Loucy (cell line): ENCODE measurements around the gene SAP30.

Experiments used
- H2AFZ ChIP-seq: fragments of 200-600 bp; sonication (generic); 2 replicates; pipeline ENCODE4 v1.6.0; 2016; ENCODE audit warnings: antibody characterized with exemption, mild to moderate bottlenecking, low read length, moderate library complexity
- H3F3A ChIP-seq: fragments of 200-600 bp; 2 replicates; pipeline ENCODE4 v1.6.0; 2016; ENCODE audit warnings: antibody characterized with exemption, low read depth, mild to moderate bottlenecking
- H3K27me3 ChIP-seq: fragments of 200-600 bp; sonication (generic); 2 replicates; pipeline ENCODE4 v1.6.1; 2014; ENCODE audit warnings: low read length, mild to moderate bottlenecking; ENCODE audit not compliant: insufficient read depth, poor library complexity, severe bottlenecking
- H3K36me3 ChIP-seq: fragments of 200-600 bp; sonication (generic); 2 replicates; pipeline ENCODE4 v1.6.1; 2016; ENCODE audit warnings: low read length; ENCODE audit not compliant: insufficient read depth
- H3K4me1 ChIP-seq: fragments of 200-600 bp; sonication (generic); 2 replicates; pipeline ENCODE4 v1.5.1; 2014; ENCODE audit warnings: low read length, mild to moderate bottlenecking; ENCODE audit not compliant: insufficient read depth, poor library complexity, severe bottlenecking
- H3K4me2 ChIP-seq: fragments of 200-600 bp; sonication (generic); 2 replicates; pipeline ENCODE4 v1.6.0; 2014; ENCODE audit warnings: antibody characterized with exemption, low read length, low read depth, mild to moderate bottlenecking; ENCODE audit not compliant: poor library complexity, severe bottlenecking
- H3K4me3 ChIP-seq: fragments of 200-600 bp; sonication (generic); 2 replicates; pipeline ENCODE4 v1.5.1; 2014; ENCODE audit warnings: low read length, mild to moderate bottlenecking, mixed read lengths; ENCODE audit not compliant: poor library complexity, severe bottlenecking
- H3K79me2 ChIP-seq: fragments of 200-600 bp; sonication (generic); 2 replicates; pipeline ENCODE4 v1.6.1; 2014; ENCODE audit warnings: low read length; ENCODE audit not compliant: insufficient read depth
- H3K9ac ChIP-seq: fragments of 200-600 bp; sonication (generic); 2 replicates; pipeline ENCODE4 v1.6.0; 2014; ENCODE audit warnings: mild to moderate bottlenecking, low read depth, low read length, moderate library complexity; ENCODE audit not compliant: poor library complexity, severe bottlenecking
- H3K9me2 ChIP-seq: fragments of 200-600 bp; sonication (generic); replicated peaks from 2 replicates; pipeline ENCODE4 v1.6.1; 2016; ENCODE audit warnings: low read depth, low read length, mixed read lengths
- H3K9me3 ChIP-seq: fragments of 200-600 bp; sonication (generic); 2 replicates; pipeline ENCODE4 v1.6.1; 2014; ENCODE audit warnings: mild to moderate bottlenecking, antibody characterized with exemption, low read length, low read depth; ENCODE audit not compliant: insufficient read depth
- H4K20me1 ChIP-seq: fragments of 200-600 bp; sonication (generic); 2 replicates; pipeline ENCODE4 v1.6.0; 2014; ENCODE audit warnings: antibody characterized with exemption, low read length, mild to moderate bottlenecking; ENCODE audit not compliant: insufficient read depth, poor library complexity, severe bottlenecking
- EZH2phosphoT487 ChIP-seq: fragments of 200-600 bp; IDR thresholded peaks from 2 replicates; pipeline ENCODE4 v1.6.1; 2018; ENCODE audit warnings: antibody characterized with exemption, mild to moderate bottlenecking, moderate library complexity, borderline replicate concordance
- TF ChIP-seq, protein P1 (sequence below): fragments of 200-600 bp; sonication (generic); conservative IDR thresholded peaks from 2 replicates; pipeline ENCODE4 v1.5.1; 2014; ENCODE audit warnings: mild to moderate bottlenecking, antibody characterized with exemption, low read length

SAP30 gene

GRCh38 chr4:173337463-173337862 is 33.3 kb upstream of the SAP30 start:
- Histone ChIP-seq H3K4me2 (peak overlapping the region; percentile 97), H3K79me2 (peaks cover 58% of the 10 kb centered on the region), H3F3A (no peaks in the 10 kb centered on the region), H3K9me3 (no peaks in the 10 kb centered on the region), H3K4me3 (peak overlapping the region; percentile 59), H3K27me3 (peaks cover 12% of the 10 kb centered on the region), H3K4me1 (peaks cover 48% of the 10 kb centered on the region), H3K9me2 (no peaks in the 10 kb centered on the region), H4K20me1 (peaks cover 15% of the 10 kb centered on the region), H3K9ac (peak overlapping the region; percentile 100), H3K36me3 (peaks cover 10% of the 10 kb centered on the region), H2AFZ (no peak overlapping the region)
- TF ChIP-seq EZH2phosphoT487: no peak
- TF ChIP-seq, protein P1, sequence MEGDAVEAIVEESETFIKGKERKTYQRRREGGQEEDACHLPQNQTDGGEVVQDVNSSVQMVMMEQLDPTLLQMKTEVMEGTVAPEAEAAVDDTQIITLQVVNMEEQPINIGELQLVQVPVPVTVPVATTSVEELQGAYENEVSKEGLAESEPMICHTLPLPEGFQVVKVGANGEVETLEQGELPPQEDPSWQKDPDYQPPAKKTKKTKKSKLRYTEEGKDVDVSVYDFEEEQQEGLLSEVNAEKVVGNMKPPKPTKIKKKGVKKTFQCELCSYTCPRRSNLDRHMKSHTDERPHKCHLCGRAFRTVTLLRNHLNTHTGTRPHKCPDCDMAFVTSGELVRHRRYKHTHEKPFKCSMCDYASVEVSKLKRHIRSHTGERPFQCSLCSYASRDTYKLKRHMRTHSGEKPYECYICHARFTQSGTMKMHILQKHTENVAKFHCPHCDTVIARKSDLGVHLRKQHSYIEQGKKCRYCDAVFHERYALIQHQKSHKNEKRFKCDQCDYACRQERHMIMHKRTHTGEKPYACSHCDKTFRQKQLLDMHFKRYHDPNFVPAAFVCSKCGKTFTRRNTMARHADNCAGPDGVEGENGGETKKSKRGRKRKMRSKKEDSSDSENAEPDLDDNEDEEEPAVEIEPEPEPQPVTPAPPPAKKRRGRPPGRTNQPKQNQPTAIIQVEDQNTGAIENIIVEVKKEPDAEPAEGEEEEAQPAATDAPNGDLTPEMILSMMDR: no peak

DNA sequence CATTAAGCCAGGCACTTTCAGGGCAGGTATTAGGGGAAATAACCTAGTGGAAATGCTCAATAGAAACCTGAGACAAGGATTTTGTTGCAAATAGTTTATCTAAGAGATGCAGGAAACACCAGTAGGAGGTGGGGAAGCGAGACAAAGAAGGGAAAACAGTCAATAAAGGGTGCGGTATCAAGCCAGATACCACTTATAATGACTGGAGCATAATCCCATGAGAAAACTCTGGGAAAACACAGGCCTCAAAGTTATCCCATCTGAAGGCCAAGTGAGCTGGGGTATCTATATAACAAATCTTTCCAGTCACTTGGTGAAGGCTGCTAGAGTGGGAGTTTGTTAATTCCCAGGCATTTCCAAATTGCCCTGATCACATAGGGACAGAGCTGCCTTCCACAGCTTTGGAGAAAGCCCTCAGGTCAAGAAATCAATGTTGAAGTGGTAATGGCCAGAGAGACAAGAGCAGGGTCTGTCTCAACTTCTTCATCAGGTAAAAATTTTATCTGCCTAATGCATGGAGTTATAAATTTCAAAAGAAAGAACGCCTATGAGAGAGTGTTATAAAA is 26.8 kb upstream of the SAP30 start:
- Histone ChIP-seq H3K9me2 (no peaks in the 10 kb centered on the region), H3K4me3 (no peak overlapping the region), H3K9me3 (no peaks in the 10 kb centered on the region; the same call in 1 of the 2 replicates), H4K20me1 (no peaks in the 10 kb centered on the region), H2AFZ (no peak overlapping the region), H3K9ac (no peak overlapping the region), H3K27me3 (no peaks in the 10 kb centered on the region), H3K79me2 (peaks cover 9% of the 10 kb centered on the region; the same call in 1 of the 2 replicates), H3F3A (no peaks in the 10 kb centered on the region), H3K4me2 (no peak overlapping the region), H3K36me3 (no peaks in the 10 kb centered on the region), H3K4me1 (peaks cover 13% of the 10 kb centered on the region)
- TF ChIP-seq EZH2phosphoT487: no peak
- TF ChIP-seq, protein P1: no peak

DNA sequence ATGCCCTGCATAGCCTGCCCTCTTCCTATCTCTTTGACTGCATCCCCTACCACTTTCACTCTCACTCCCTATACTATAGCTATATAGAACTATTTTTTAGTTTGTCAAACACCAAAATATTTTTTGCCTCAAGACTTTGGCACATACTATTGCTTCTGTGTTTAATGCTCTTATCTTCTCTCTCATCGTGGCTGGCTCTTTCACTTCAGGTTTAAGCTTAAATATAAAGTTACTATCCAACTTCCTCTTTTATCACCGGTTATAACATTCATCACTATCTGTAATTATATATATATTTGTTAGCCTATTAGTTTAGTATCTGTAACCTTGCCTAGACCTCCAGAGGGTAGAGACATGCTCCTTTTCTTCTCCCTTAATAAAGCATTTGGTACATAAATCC is 25.1 kb upstream of the SAP30 start:
- no peak overlapping the region for H3K9ac ChIP-seq

More for the DNA sequence above, 25.1 kb upstream of the SAP30 start:
- no peak for TF ChIP-seq EZH2phosphoT487
- TF ChIP-seq, protein P1: no peak
- H3K4me3 ChIP-seq: no peak overlapping the region
- no peaks in the 10 kb centered on the region for H3K36me3 ChIP-seq
- H3K79me2 ChIP-seq: peaks cover 7% of the 10 kb centered on the region; the same call in 1 of the 2 replicates
- H3K9me3 ChIP-seq: no peaks in the 10 kb centered on the region; the same call in 1 of the 2 replicates
- no peak overlapping the region for H2AFZ ChIP-seq
- peaks cover 8% of the 10 kb centered on the region for H3K4me1 ChIP-seq
- H3K27me3 ChIP-seq: no peaks in the 10 kb centered on the region
- no peaks in the 10 kb centered on the region for H3K9me2 ChIP-seq
- no peaks in the 10 kb centered on the region for H3F3A ChIP-seq
- H3K4me2 ChIP-seq: no peak overlapping the region
- no peaks in the 10 kb centered on the region for H4K20me1 ChIP-seq
